ENCODE data around the gene MYPOP.

The MYPOP gene

GRCh38 chr19:45901912-45902650 lies at the start of gene MYPOP:
Gene MYPOP, minus strand, starts transcription at chr19:45902613. Its CDS starts 840 bp downstream, at chr19:45901773.
- DNase-seq: no peak
- intact Hi-C loops (cut with DNase I): loop anchor here (1.0 kb wide), 1 partner anchor 16 kb away; the partner anchor contains the start of gene IRF2BP1

- DNase-seq: no peak
- intact Hi-C loops (cut with DNase I): no loop called here
Observed at GRCh38 chr19:45947926-45948325, 45.5 kb upstream of the MYPOP start.

GRCh38 chr19:45940515-45940805 lies 38.0 kb upstream of the MYPOP start:
- DNase-seq: no peak

GRCh38 chr19:45939792-45940514 lies 37.5 kb upstream of the MYPOP start:
- intact Hi-C loops (cut with DNase I): no loop called here
- no peak for DNase-seq

More at GRCh38 chr19:45940515-45940805, 38.0 kb upstream of the MYPOP start:
- intact Hi-C loops (cut with DNase I): no loop called here

GRCh38 chr19:45938733-45939319 lies 36.4 kb upstream of the MYPOP start:
- DNase-seq: no peak
- intact Hi-C loops (cut with DNase I): no loop called here

- peak in 2 of 42 donors; percentile 27 to 54 for DNase-seq
- intact Hi-C loops (cut with DNase I): no loop called here
Observed at GRCh38 chr19:45935267-45935666, 32.9 kb upstream of the MYPOP start.

GRCh38 chr19:45934551-45935230 lies 32.3 kb upstream of the MYPOP start:
- intact Hi-C loops (cut with DNase I): no loop called here
- no peak for DNase-seq

GRCh38 chr19:45933759-45934158 lies 31.3 kb upstream of the MYPOP start:
- DNase-seq: no peak
- intact Hi-C loops (cut with DNase I): no loop called here

GRCh38 chr19:45931055-45931454 lies 28.6 kb upstream of the MYPOP start:
- intact Hi-C loops (cut with DNase I): no loop called here
- no peak for DNase-seq

GRCh38 chr19:45929247-45929646 lies 26.8 kb upstream of the MYPOP start:
- no peak for DNase-seq
- intact Hi-C loops (cut with DNase I): no loop called here

- intact Hi-C loops (cut with DNase I): no loop called here
- DNase-seq: peak; percentile 84 to 97 (median 92)
Observed at GRCh38 chr19:45927565-45928261, 25.3 kb upstream of the MYPOP start.

GRCh38 chr19:45924891-45925447 lies 22.6 kb upstream of the MYPOP start:
- DNase-seq: no peak
- intact Hi-C loops (cut with DNase I): no loop called here

GRCh38 chr19:45922281-45922680 lies 19.9 kb upstream of the MYPOP start:
- no peak for DNase-seq
- intact Hi-C loops (cut with DNase I): no loop called here

- peak in 2 of 42 donors; percentile 17 to 48 for DNase-seq
- intact Hi-C loops (cut with DNase I): no loop called here
Observed at GRCh38 chr19:45920458-45920857, 18.0 kb upstream of the MYPOP start.

- intact Hi-C loops (cut with DNase I): no loop called here
- DNase-seq: peak in 41 of 42 donors; percentile 25 to 87 (median 68)
Observed at GRCh38 chr19:45919678-45920077, 17.3 kb upstream of the MYPOP start.

- intact Hi-C loops (cut with DNase I): no loop called here
- no peak for DNase-seq
Observed at GRCh38 chr19:45918721-45919120, 16.3 kb upstream of the MYPOP start.

GRCh38 chr19:45917421-45918091 lies 15.1 kb upstream of the MYPOP start:
- intact Hi-C loops (cut with DNase I): no loop called here
- peak in 10 of 42 donors; percentile 21 to 69 (median 39) for DNase-seq

Data from head of caudate nucleus (tissue), 42 donors.